ENCODE data around the gene JPT1.
A peak's percentile ranks its signal among the peaks of the same experiment; 100 is the strongest.

Gene JPT1

DNA sequence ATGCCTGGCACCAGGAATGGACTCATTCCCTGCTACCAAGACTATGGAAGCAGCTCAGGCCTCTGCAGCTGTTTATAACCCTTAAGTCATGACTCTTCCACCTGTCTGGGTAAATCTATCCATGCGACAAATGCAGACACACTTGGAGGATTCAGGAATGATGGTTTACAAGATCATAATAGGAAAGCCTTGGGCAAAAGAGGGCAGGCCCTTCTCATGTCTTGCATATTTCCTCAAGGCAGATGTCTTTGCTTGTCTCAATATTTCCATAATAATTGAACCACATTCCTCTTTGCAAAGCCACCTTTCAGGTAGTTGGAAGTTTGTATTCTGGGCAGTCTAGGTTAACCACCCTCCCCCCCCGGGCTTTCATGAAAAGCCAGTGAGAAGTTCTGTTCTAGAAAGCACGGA is 884 bp upstream of the JPT1 start:
- Histone ChIP-seq H3K4me1 (ENCODE audit: low read length) (peaks cover 17% of the 10 kb centered on the region), H3K4me3 (ENCODE audit: low read length) (peak overlapping the region; percentile 67), H3K4me2 (ENCODE audit: low read length) (peak overlapping the region; percentile 91), H3K27me3 (ENCODE audit: low read depth, low read length) (no peaks in the 10 kb centered on the region), H3K9ac (ENCODE audit: low read length) (peak overlapping the region; percentile 50; the same call in 1 of the 2 replicates), H2AFZ (ENCODE audit: low read depth, low read length) (0 out of 2 replicates have a peak overlapping the region, but pooled peaks have one; percentile 40), H4K20me1 (ENCODE audit: insufficient read depth, low read length) (peaks cover 13% of the 10 kb centered on the region), H3K36me3 (replicated peaks; ENCODE audit: low read depth, low read length) (peaks cover 11% of the 10 kb centered on the region), H3K79me2 (ENCODE audit: low read length) (peaks cover 41% of the 10 kb centered on the region), H3K9me3 (ENCODE audit: insufficient read depth, low read length) (no peaks in the 10 kb centered on the region), H3K27ac (ENCODE audit: low read length) (peak overlapping the region; percentile 71)
- no peak for TF ChIP-seq EZH2phosphoT487 (IDR thresholded peaks at IDR 0.05; ENCODE audit: low read depth)
- TF ChIP-seq, protein P1, sequence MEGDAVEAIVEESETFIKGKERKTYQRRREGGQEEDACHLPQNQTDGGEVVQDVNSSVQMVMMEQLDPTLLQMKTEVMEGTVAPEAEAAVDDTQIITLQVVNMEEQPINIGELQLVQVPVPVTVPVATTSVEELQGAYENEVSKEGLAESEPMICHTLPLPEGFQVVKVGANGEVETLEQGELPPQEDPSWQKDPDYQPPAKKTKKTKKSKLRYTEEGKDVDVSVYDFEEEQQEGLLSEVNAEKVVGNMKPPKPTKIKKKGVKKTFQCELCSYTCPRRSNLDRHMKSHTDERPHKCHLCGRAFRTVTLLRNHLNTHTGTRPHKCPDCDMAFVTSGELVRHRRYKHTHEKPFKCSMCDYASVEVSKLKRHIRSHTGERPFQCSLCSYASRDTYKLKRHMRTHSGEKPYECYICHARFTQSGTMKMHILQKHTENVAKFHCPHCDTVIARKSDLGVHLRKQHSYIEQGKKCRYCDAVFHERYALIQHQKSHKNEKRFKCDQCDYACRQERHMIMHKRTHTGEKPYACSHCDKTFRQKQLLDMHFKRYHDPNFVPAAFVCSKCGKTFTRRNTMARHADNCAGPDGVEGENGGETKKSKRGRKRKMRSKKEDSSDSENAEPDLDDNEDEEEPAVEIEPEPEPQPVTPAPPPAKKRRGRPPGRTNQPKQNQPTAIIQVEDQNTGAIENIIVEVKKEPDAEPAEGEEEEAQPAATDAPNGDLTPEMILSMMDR (IDR thresholded peaks at IDR 0.05; ENCODE audit: low read depth, low read length): no peak

DNA sequence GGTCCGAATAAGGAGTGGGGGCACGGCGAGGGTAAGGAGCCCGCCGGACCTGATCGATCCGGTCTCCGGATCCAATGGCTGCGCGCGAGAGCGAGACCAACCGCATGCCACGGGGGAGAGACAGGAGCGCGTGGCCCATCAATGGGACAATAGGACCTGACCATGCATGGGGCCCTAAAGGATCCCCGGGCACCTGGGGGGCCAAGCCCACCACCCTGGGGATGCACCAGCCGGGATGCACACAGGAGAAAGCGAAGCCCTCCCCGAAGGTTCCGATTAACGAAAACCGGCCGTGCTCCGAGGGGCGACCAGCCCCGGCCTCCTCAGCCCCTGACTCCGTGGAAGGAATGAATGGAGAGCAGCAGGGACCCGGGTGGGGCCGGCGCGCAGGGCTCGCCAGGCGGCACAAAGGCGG is 525 bp downstream of the JPT1 start:
- no peaks in the 10 kb centered on the region for H3K9me3 ChIP-seq (ENCODE audit: insufficient read depth, low read length)
- peaks cover 22% of the 10 kb centered on the region for H4K20me1 ChIP-seq (ENCODE audit: insufficient read depth, low read length)
- H3K27ac ChIP-seq (ENCODE audit: low read length): peak overlapping the region; percentile 66
- H3K36me3 ChIP-seq (replicated peaks; ENCODE audit: low read depth, low read length): peaks cover 9% of the 10 kb centered on the region
- no peak overlapping the region for H2AFZ ChIP-seq (ENCODE audit: low read depth, low read length)
- peak overlapping the region; percentile 79 for H3K9ac ChIP-seq (ENCODE audit: low read length)
- no peaks in the 10 kb centered on the region for H3K27me3 ChIP-seq (ENCODE audit: low read depth, low read length)
- no peak for TF ChIP-seq EZH2phosphoT487 (IDR thresholded peaks at IDR 0.05; ENCODE audit: low read depth)
- TF ChIP-seq, protein P1 (IDR thresholded peaks at IDR 0.05; ENCODE audit: low read depth, low read length): no peak
- H3K79me2 ChIP-seq (ENCODE audit: low read length): peaks cover 55% of the 10 kb centered on the region
- peaks cover 21% of the 10 kb centered on the region for H3K4me1 ChIP-seq (ENCODE audit: low read length)
- peak overlapping the region; percentile 92 for H3K4me2 ChIP-seq (ENCODE audit: low read length)
- peak overlapping the region; percentile 82 for H3K4me3 ChIP-seq (ENCODE audit: low read length)

DNA sequence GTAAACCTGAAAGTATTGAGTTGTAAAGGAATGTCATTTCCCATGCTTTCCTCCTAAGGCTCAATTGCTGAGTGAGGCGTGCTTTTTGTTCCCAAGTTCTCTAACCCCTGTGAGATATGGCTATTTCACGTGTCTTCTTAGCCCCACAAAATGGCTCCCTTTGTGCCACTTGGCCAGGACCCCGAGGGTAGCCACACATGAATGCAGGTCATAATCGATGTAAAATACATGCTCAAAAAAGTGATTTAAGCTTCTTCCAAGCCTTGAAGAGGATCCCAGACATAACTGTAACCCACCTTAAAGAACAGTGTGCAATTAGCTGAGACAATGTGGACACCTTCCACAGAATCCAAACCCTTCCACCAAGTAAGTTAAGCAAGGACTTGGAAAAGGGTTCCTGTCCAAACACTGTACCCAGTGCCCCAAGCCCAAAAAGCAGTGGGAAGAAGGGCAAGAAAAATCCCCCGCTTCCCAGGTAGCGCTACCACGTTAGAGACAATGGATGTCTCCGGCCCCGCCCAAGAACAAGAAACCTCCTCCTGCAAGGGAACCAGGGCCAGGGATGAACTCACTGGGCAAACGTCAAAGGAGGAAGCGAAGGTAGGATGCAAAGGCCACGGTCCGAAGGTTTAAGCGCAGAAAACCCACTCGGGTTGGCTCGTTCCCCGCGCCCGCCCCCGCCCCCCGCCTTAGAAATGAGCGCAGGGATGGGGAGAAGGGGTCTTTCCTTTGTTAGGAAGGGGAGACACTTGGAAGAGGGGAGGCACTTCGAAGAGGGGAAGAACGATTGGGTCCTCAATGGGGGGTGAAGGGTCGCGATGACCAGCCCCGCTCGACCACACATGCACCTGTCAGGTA is 1.2 kb downstream of the JPT1 start:
- Histone ChIP-seq H3K4me3 (ENCODE audit: low read length) (peak overlapping the region; percentile 82), H3K9ac (ENCODE audit: low read length) (peak overlapping the region; percentile 79), H3K4me2 (ENCODE audit: low read length) (peak overlapping the region; percentile 92), H2AFZ (ENCODE audit: low read depth, low read length) (no peak overlapping the region), H3K79me2 (ENCODE audit: low read length) (peaks cover 61% of the 10 kb centered on the region), H3K36me3 (replicated peaks; ENCODE audit: low read depth, low read length) (peaks cover 16% of the 10 kb centered on the region), H3K9me3 (ENCODE audit: insufficient read depth, low read length) (no peaks in the 10 kb centered on the region), H3K27ac (ENCODE audit: low read length) (peak overlapping the region; percentile 66), H4K20me1 (ENCODE audit: insufficient read depth, low read length) (peaks cover 28% of the 10 kb centered on the region), H3K27me3 (ENCODE audit: low read depth, low read length) (no peaks in the 10 kb centered on the region), H3K4me1 (ENCODE audit: low read length) (peaks cover 27% of the 10 kb centered on the region)
- TF ChIP-seq EZH2phosphoT487 (IDR thresholded peaks at IDR 0.05; ENCODE audit: low read depth): no peak
- TF ChIP-seq, protein P1 (IDR thresholded peaks at IDR 0.05; ENCODE audit: low read depth, low read length): no peak

DNA sequence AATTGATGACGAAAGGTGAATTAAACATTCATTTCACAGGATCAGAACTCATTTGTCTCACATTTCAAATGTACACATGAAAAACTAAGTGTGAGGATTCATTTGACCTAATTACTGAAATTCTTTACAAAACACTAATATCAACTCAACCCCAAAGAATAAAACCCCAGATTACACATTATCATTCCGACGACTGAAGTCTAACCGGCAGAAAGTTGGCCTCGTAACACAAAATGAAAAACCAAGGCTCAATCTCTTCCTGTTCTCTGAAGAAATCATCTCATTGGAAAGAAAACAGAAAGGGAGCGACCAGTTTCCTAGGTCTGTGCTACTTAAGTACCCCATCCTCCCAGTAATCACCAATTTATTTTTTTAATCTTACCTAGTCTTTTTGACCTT is 1.8 kb downstream of the JPT1 start:
- Histone ChIP-seq H3K9ac (ENCODE audit: low read length) (peak overlapping the region; percentile 79), H3K9me3 (ENCODE audit: insufficient read depth, low read length) (no peaks in the 10 kb centered on the region), H3K27me3 (ENCODE audit: low read depth, low read length) (no peaks in the 10 kb centered on the region), H2AFZ (ENCODE audit: low read depth, low read length) (no peak overlapping the region), H4K20me1 (ENCODE audit: insufficient read depth, low read length) (peaks cover 30% of the 10 kb centered on the region), H3K4me1 (ENCODE audit: low read length) (peaks cover 34% of the 10 kb centered on the region), H3K79me2 (ENCODE audit: low read length) (peaks cover 68% of the 10 kb centered on the region), H3K36me3 (replicated peaks; ENCODE audit: low read depth, low read length) (peaks cover 18% of the 10 kb centered on the region), H3K27ac (ENCODE audit: low read length) (peak overlapping the region; percentile 66), H3K4me3 (ENCODE audit: low read length) (peak overlapping the region; percentile 82), H3K4me2 (ENCODE audit: low read length) (peak overlapping the region; percentile 92)
- TF ChIP-seq EZH2phosphoT487 (IDR thresholded peaks at IDR 0.05; ENCODE audit: low read depth): no peak
- TF ChIP-seq, protein P1 (IDR thresholded peaks at IDR 0.05; ENCODE audit: low read depth, low read length): no peak
